GM03348 (cell line): ENCODE results near the gene ZNF280B.
A peak's percentile ranks its signal among the peaks of the same experiment; 100 is the strongest.

ENCODE experiments used
- DNase-seq: peaks from one replicate; pipeline ENCODE4 v3.0.0; 2012; ENCODE audit warnings: low spot score

Gene ZNF280B

GRCh38 chr22:22508274-22509176 is at the start of gene ZNF280B:
ZNF280B (minus strand) TSS chr22:22508742; CDS start chr22:22489398, 19,344 bp downstream.
- DNase-seq = peak; percentile 92

GRCh38 chr22:22556995-22557925 is 48.7 kb upstream of the ZNF280B start:
- no peak for DNase-seq

GRCh38 chr22:22556578-22556977 is 48.0 kb upstream of the ZNF280B start:
- no peak for DNase-seq

GRCh38 chr22:22555596-22555995 is 47.1 kb upstream of the ZNF280B start:
- no peak for DNase-seq

GRCh38 chr22:22554587-22555284 is 46.2 kb upstream of the ZNF280B start:
- no peak for DNase-seq

- no peak for DNase-seq
These were observed 45.4 kb upstream of the ZNF280B start for GRCh38 chr22:22553735-22554586.

GRCh38 chr22:22553141-22553540 is 44.6 kb upstream of the ZNF280B start:
- DNase-seq = no peak

GRCh38 chr22:22552630-22553029 is 44.1 kb upstream of the ZNF280B start:
- DNase-seq = no peak

- DNase-seq = no peak
These were observed 42.4 kb upstream of the ZNF280B start for GRCh38 chr22:22550789-22551434.

- no peak for DNase-seq
These were observed 40.4 kb upstream of the ZNF280B start for GRCh38 chr22:22548910-22549309.

- no peak for DNase-seq
These were observed 39.8 kb upstream of the ZNF280B start for GRCh38 chr22:22548317-22548716.

- DNase-seq = no peak
These were observed 39.3 kb upstream of the ZNF280B start for GRCh38 chr22:22547692-22548300.

- no peak for DNase-seq
These were observed 38.7 kb upstream of the ZNF280B start for GRCh38 chr22:22547226-22547625.

GRCh38 chr22:22546490-22546889 is 37.9 kb upstream of the ZNF280B start:
- DNase-seq = no peak

- no peak for DNase-seq
These were observed 36.5 kb upstream of the ZNF280B start for GRCh38 chr22:22545084-22545483.

- DNase-seq = no peak
These were observed 29.9 kb upstream of the ZNF280B start for GRCh38 chr22:22538226-22538989.

GRCh38 chr22:22536916-22537315 is 28.4 kb upstream of the ZNF280B start:
- DNase-seq = no peak

- no peak for DNase-seq
These were observed 28.0 kb upstream of the ZNF280B start for GRCh38 chr22:22536515-22536914.

GRCh38 chr22:22535662-22536061 is 27.1 kb upstream of the ZNF280B start:
- DNase-seq = no peak
